Hepatocyte (in vitro differentiated cells): Measurements from ENCODE around the gene MACF1. TPM values are rescaled to one million over a fixed set of nuclear protein-coding genes. Genes with fewer than 3 reads are reported as not detected.
"Not testable (repeated sequence)": the region's sequence is repeated elsewhere in the genome, so short reads cannot be mapped to it uniquely, and the experiment has no call there.

ENCODE experiments used
- DNase-seq: peaks from one replicate; pipeline ENCODE4 v3.0.0-alpha.2; 2016; ENCODE audit warnings: low spot score
- H2AFZ ChIP-seq: fragments of 200-600 bp; sonication (generic); 2 replicates; pipeline ENCODE4 v1.6.0; 2016; ENCODE audit warnings: antibody characterized with exemption, mild to moderate bottlenecking
- H3K27ac ChIP-seq: fragments of 200-600 bp; sonication (generic); 2 replicates; pipeline ENCODE4 v1.5.1; 2016; ENCODE audit warnings: mild to moderate bottlenecking
- H3K27me3 ChIP-seq: fragments of 200-600 bp; sonication (generic); 2 replicates; pipeline ENCODE4 v1.6.1; 2016
- H3K36me3 ChIP-seq: fragments of 200-600 bp; sonication (generic); replicated peaks from 2 replicates; pipeline ENCODE4 v1.5.1; 2016; ENCODE audit warnings: low read depth; ENCODE audit not compliant: insufficient read depth
- H3K4me1 ChIP-seq: fragments of 200-600 bp; sonication (generic); 2 replicates; pipeline ENCODE4 v1.5.1; 2016; ENCODE audit warnings: mild to moderate bottlenecking, moderate library complexity; ENCODE audit not compliant: insufficient read depth
- H3K4me2 ChIP-seq: fragments of 200-600 bp; sonication (generic); 2 replicates; pipeline ENCODE4 v1.6.0; 2016
- H3K4me3 ChIP-seq: fragments of 200-600 bp; sonication (generic); 2 replicates; pipeline ENCODE4 v1.5.1; 2016; ENCODE audit warnings: mild to moderate bottlenecking
- H3K79me2 ChIP-seq: fragments of 200-600 bp; sonication (generic); 2 replicates; pipeline ENCODE4 v1.6.0; 2017; ENCODE audit warnings: mild to moderate bottlenecking
- H3K9me2 ChIP-seq: fragments of 200-600 bp; sonication (generic); replicated peaks from 2 replicates; pipeline ENCODE4 v1.6.0; 2017; ENCODE audit warnings: mild to moderate bottlenecking; ENCODE audit not compliant: insufficient read depth
- H3K9me3 ChIP-seq: fragments of 200-600 bp; sonication (generic); 2 replicates; pipeline ENCODE4 v1.5.1; 2016; ENCODE audit warnings: low read depth, mild to moderate bottlenecking
- H4K20me1 ChIP-seq: fragments of 200-600 bp; sonication (generic); 2 replicates; pipeline ENCODE4 v1.6.0; 2016; ENCODE audit warnings: mild to moderate bottlenecking; ENCODE audit not compliant: insufficient read depth, poor library complexity, severe bottlenecking
- EZH2 ChIP-seq: fragments of 200-600 bp; sonication (generic); IDR thresholded peaks from 2 replicates; pipeline ENCODE4 v1.6.1; 2016; ENCODE audit warnings: antibody characterized with exemption, mild to moderate bottlenecking, borderline replicate concordance
- EZH2phosphoT487 ChIP-seq: fragments of 200-600 bp; sonication (generic); IDR thresholded peaks from one replicate; pipeline ENCODE4 v1.6.1; 2018; ENCODE audit warnings: antibody characterized with exemption, mild to moderate bottlenecking, low read depth, moderate library complexity; ENCODE audit not compliant: unreplicated experiment, severe bottlenecking
- WGBS: methylation state at CpG from one replicate; pipeline ENCODE4 v1.1.6; 2016; ENCODE audit warnings: low lambda C conversion rate; ENCODE audit errors: missing lambda C conversion rate; 5-methylcytosine and 5-hydroxymethylcytosine counted together
- polyA plus RNA-seq: library from polyadenylated mRNA; unstranded; fragments of >200 nt; fragmentation: Nextera tagmentation; extraction: Ambion mirVana; gene quantifications from 2 replicates; pipeline ENCODE4 v1.2.1, GENCODE V29; 2016
- total RNA-seq: library from RNA; depleted of rRNA; stranded (reverse); fragments of >200 nt; gene quantifications from 2 replicates; pipeline ENCODE4 v1.2.3, GENCODE V29; 2014
- TF ChIP-seq, protein P1 (sequence below): fragments of 200-600 bp; sonication (generic); IDR thresholded peaks from 2 replicates; pipeline ENCODE4 v1.5.1; 2016; ENCODE audit warnings: antibody characterized with exemption, mild to moderate bottlenecking; ENCODE audit not compliant: poor library complexity

The MACF1 gene
- total and polyA plus RNA-seq, 2 experiments from 2014 or later, result 47.1 to 136 TPM

DNA sequence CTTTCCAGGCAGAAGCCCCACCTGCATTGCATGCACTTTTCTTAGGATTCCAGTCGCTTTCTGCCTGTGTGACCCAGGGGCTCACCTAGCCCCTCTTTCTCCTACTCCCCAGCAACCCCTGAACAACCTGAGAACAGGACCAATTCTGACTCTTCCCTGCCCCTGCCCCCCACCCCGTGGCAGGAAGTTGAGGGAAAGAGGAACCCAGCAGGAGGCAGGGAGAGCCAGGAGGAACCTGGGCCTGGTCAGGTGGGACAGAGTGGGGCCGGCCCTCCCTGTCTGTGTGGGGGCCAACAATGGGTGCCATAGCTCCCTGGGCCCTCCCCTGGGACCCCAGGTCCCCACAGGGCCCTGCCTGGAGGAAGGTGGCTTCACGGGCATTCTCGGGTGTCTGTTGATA is 293.1 kb downstream of the MACF1 start:
- no peak overlapping the region for H3K4me3 ChIP-seq
- no peaks in the 10 kb centered on the region for H3K4me1 ChIP-seq
- H3K27ac ChIP-seq, result no peak overlapping the region
- TF ChIP-seq EZH2 (no peak), EZH2phosphoT487 (no peak)
- TF ChIP-seq, protein P1, sequence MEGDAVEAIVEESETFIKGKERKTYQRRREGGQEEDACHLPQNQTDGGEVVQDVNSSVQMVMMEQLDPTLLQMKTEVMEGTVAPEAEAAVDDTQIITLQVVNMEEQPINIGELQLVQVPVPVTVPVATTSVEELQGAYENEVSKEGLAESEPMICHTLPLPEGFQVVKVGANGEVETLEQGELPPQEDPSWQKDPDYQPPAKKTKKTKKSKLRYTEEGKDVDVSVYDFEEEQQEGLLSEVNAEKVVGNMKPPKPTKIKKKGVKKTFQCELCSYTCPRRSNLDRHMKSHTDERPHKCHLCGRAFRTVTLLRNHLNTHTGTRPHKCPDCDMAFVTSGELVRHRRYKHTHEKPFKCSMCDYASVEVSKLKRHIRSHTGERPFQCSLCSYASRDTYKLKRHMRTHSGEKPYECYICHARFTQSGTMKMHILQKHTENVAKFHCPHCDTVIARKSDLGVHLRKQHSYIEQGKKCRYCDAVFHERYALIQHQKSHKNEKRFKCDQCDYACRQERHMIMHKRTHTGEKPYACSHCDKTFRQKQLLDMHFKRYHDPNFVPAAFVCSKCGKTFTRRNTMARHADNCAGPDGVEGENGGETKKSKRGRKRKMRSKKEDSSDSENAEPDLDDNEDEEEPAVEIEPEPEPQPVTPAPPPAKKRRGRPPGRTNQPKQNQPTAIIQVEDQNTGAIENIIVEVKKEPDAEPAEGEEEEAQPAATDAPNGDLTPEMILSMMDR, result no peak
- H3K9me2 ChIP-seq, result no peaks in the 10 kb centered on the region
- no peaks in the 10 kb centered on the region for H3K36me3 ChIP-seq
- H4K20me1 ChIP-seq, result no peaks in the 10 kb centered on the region
- H2AFZ ChIP-seq, result no peak overlapping the region
- H3K27me3 ChIP-seq, result peaks cover 17% of the 10 kb centered on the region
- H3K4me2 ChIP-seq, result no peak overlapping the region
- 78% methylated on average over 5 of the region's 5 CpGs for WGBS
- H3K9me3 ChIP-seq, result no peaks in the 10 kb centered on the region
- no peaks in the 10 kb centered on the region for H3K79me2 ChIP-seq
- DNase-seq, result no peak

DNA sequence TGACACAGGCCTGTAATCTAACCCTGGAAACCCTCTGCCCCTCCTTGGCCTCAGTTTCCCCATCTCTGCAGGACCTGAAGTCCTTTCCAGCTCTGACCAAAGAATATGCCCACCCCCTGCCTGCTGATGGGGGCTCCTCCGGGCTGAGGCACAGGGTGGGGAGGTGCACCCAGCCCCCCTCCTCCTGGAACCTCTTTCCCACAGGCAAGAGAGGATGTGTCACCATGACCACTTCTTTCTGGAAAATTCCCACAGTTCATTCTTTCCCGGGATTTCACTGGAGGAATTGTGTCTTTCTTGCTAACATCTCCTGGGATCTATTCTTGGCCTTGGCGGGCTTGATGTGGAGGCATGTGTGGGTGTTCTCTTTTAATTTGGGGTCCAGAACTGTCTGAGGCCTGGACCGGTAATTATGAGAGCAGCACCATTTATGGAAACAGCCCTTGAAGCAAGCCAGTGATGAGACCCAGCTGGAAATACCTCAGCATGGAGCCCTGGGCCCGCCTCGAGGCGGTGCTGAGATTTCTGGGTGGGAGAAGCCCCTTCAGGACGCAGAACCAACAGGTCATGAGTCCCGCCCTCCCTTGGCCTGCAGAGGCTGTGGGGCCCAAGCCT is 293.7 kb downstream of the MACF1 start:
- H3K79me2 ChIP-seq, DNase-seq, H3K9me2 ChIP-seq, H3K9me3 ChIP-seq, H3K36me3 ChIP-seq, H2AFZ ChIP-seq, H3K27ac ChIP-seq, H4K20me1 ChIP-seq, H3K4me2 ChIP-seq, H3K4me1 ChIP-seq, H3K4me3 ChIP-seq: not testable (repeated sequence)
- H3K27me3 ChIP-seq, result peaks cover 11% of the 10 kb centered on the region
- WGBS, result 87% methylated on average over 9 of the region's 9 CpGs

DNA sequence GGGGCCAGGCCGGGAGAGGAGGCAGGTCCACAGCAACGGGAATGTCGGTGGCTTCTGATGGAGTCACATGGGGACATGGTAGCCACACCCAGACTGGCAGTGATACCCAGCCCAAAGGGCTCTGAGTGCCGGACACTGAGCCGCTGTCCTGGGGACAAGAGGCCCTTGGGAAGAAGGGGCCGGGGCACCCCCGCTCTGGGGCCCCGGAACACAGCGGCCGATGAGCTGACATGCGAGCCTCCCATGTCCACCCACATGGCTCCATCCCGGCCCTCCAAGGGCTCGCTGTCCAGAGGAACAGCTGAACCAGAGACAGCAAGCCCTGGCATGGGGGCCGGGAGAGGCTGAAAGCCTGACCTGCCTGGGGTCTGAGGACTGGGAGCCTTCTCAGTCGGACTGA is 294.3 kb downstream of the MACF1 start:
- not testable (repeated sequence) for H3K9me3 ChIP-seq, H3K79me2 ChIP-seq, DNase-seq, H3K4me3 ChIP-seq, H3K4me2 ChIP-seq, H3K27ac ChIP-seq, H3K27me3 ChIP-seq, H4K20me1 ChIP-seq, H3K9me2 ChIP-seq, H2AFZ ChIP-seq, H3K36me3 ChIP-seq, H3K4me1 ChIP-seq
- WGBS, result 94% methylated on average over 10 of the region's 15 CpGs

DNA sequence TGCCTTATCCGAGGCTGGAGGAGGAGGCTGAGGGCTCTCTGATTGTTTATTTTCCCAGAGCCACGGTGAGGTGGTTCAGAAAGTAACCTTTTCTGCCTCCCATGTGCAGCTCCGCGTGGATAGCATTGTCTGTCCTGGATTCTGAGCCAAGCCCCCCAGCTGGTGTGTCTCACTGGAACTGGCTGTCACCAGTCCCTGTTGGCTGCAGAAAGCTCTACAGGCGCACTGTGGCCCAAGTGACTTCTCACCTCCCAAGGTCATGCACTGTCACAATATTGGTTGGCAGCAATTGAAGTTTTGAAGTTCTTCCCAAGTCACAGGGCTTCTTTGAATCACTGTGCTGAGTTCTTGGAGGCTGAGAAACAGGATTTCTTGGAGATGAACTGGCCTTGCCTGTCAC is 295.2 kb downstream of the MACF1 start:
- Histone ChIP-seq H3K36me3 (no peaks in the 10 kb centered on the region), H3K4me3 (no peak overlapping the region), H3K4me1 (no peaks in the 10 kb centered on the region), H3K9me3 (no peaks in the 10 kb centered on the region), H3K9me2 (no peaks in the 10 kb centered on the region), H3K79me2 (no peaks in the 10 kb centered on the region), H3K4me2 (no peak overlapping the region), H3K27ac (no peak overlapping the region), H3K27me3 (peaks cover under 1% of the 10 kb centered on the region), H4K20me1 (no peaks in the 10 kb centered on the region), H2AFZ (no peak overlapping the region)
- TF ChIP-seq, protein P1, result no peak
- TF ChIP-seq EZH2phosphoT487, result no peak
- TF ChIP-seq EZH2, result no peak
- 77% methylated on average over 5 of the region's 5 CpGs for WGBS
- no peak for DNase-seq
